OCI-LY1 (cell line): Measurements from ENCODE around the gene GALNT9.

Source experiments
- H2AFZ ChIP-seq: fragments of 200-600 bp; sonication (generic), shearing (Covaris generic); 2 replicates; pipeline ENCODE4 v1.6.0; 2014; ENCODE audit warnings: antibody characterized with exemption, mild to moderate bottlenecking, low read length
- H3F3A ChIP-seq: fragments of 200-600 bp; sonication (generic), shearing (Covaris generic); 2 replicates; pipeline ENCODE4 v1.6.0; 2014; ENCODE audit warnings: mild to moderate bottlenecking, antibody characterized with exemption, low read length, moderate library complexity; ENCODE audit not compliant: insufficient read depth
- H3K27ac ChIP-seq: fragments of 200-600 bp; sonication (generic); 2 replicates; pipeline ENCODE4 v1.5.1; 2014; ENCODE audit warnings: low read length, mixed run types, mild to moderate bottlenecking, low read depth; ENCODE audit not compliant: poor library complexity, severe bottlenecking
- H3K27me3 ChIP-seq: fragments of 200-600 bp; sonication (generic); 2 replicates; pipeline ENCODE4 v1.6.0; 2014; ENCODE audit warnings: antibody characterized with exemption, mild to moderate bottlenecking, low read length, moderate library complexity; ENCODE audit not compliant: insufficient read depth
- H3K36me3 ChIP-seq: fragments of 200-600 bp; sonication (generic); 2 replicates; pipeline ENCODE4 v1.6.1; 2014; ENCODE audit warnings: mild to moderate bottlenecking, antibody characterized with exemption, low read length, moderate library complexity, mixed read lengths; ENCODE audit not compliant: insufficient read depth
- H3K4me1 ChIP-seq: fragments of 200-600 bp; sonication (generic); 2 replicates; pipeline ENCODE4 v1.5.1; 2014; ENCODE audit warnings: mild to moderate bottlenecking, low read length, moderate library complexity; ENCODE audit not compliant: insufficient read depth, severe bottlenecking
- H3K4me2 ChIP-seq: fragments of 200-600 bp; sonication (generic), shearing (Covaris generic); 2 replicates; pipeline ENCODE4 v1.6.1; 2014; ENCODE audit warnings: low read length
- H3K4me3 ChIP-seq: fragments of 200-600 bp; sonication (generic); 2 replicates; pipeline ENCODE4 v1.5.1; 2014; ENCODE audit warnings: low read length, low read depth, mild to moderate bottlenecking, mixed read lengths; ENCODE audit not compliant: poor library complexity, severe bottlenecking
- H3K79me2 ChIP-seq: fragments of 200-600 bp; shearing (Covaris generic); 2 replicates; pipeline ENCODE4 v1.6.1; 2016; ENCODE audit warnings: mixed run types, low read length, mixed read lengths; ENCODE audit not compliant: insufficient read depth
- H3K9ac ChIP-seq: fragments of 200-600 bp; sonication (generic), shearing (Covaris generic); 2 replicates; pipeline ENCODE4 v1.6.1; 2014; ENCODE audit warnings: mild to moderate bottlenecking, low read length, mixed read lengths
- H3K9me2 ChIP-seq: fragments of 200-600 bp; sonication (generic), shearing (Covaris generic); 2 replicates; pipeline ENCODE4 v1.6.1; 2014; ENCODE audit warnings: low read depth, mild to moderate bottlenecking, low read length, mixed read lengths
- H3K9me3 ChIP-seq: fragments of 200-600 bp; shearing (Covaris generic); 2 replicates; pipeline ENCODE4 v1.6.1; 2014; ENCODE audit warnings: low read length, mixed read lengths
- H4K20me1 ChIP-seq: fragments of 200-600 bp; sonication (generic), shearing (Covaris generic); 2 replicates; pipeline ENCODE4 v1.6.0; 2016; ENCODE audit warnings: mild to moderate bottlenecking, low read length; ENCODE audit not compliant: insufficient read depth
- CTCF ChIP-seq: fragments of 200-600 bp; sonication (generic), shearing (Covaris generic); IDR thresholded peaks from 2 replicates; pipeline ENCODE4 v1.5.1; 2017; ENCODE audit warnings: mild to moderate bottlenecking, antibody characterized with exemption, low read length, moderate library complexity, mixed read lengths
- EZH2 ChIP-seq: fragments of 200-600 bp; sonication (generic), shearing (Covaris generic); IDR thresholded peaks from 2 replicates; pipeline ENCODE4 v1.8.0; 2017; ENCODE audit warnings: borderline replicate concordance, mixed run types, mild to moderate bottlenecking, antibody characterized with exemption, low read length, moderate library complexity, mixed read lengths

GALNT9 gene

GRCh38 chr12:132375747-132376463 is 46.5 kb upstream of the GALNT9 start:
- Histone ChIP-seq H3K9ac (no peak overlapping the region), H3K27ac (no peak overlapping the region), H3K9me3 (0 out of 2 replicates have a peak, but pooled peaks cover 3% of the 10 kb centered on the region), H3K4me2 (no peak overlapping the region), H3K4me1 (no peaks in the 10 kb centered on the region), H3K36me3 (no peaks in the 10 kb centered on the region), H3K79me2 (no peaks in the 10 kb centered on the region), H3K4me3 (no peak overlapping the region), H3K9me2 (no peaks in the 10 kb centered on the region), H3F3A (no peaks in the 10 kb centered on the region), H3K27me3 (no peaks in the 10 kb centered on the region; the same call in 1 of the 2 replicates), H4K20me1 (no peaks in the 10 kb centered on the region), H2AFZ (no peak overlapping the region)
- TF ChIP-seq EZH2 (no peak), CTCF (no peak)

GRCh38 chr12:132374612-132375445 is 45.4 kb upstream of the GALNT9 start:
- Histone ChIP-seq H3F3A (no peaks in the 10 kb centered on the region), H3K9ac (no peak overlapping the region), H3K4me1 (no peaks in the 10 kb centered on the region), H3K9me3 (0 out of 2 replicates have a peak, but pooled peaks cover 3% of the 10 kb centered on the region), H3K4me3 (no peak overlapping the region), H2AFZ (no peak overlapping the region), H3K36me3 (no peaks in the 10 kb centered on the region), H3K27me3 (no peaks in the 10 kb centered on the region; the same call in 1 of the 2 replicates), H3K4me2 (no peak overlapping the region), H3K27ac (no peak overlapping the region), H3K79me2 (no peaks in the 10 kb centered on the region), H3K9me2 (no peaks in the 10 kb centered on the region), H4K20me1 (no peaks in the 10 kb centered on the region)
- TF ChIP-seq CTCF, result no peak
- TF ChIP-seq EZH2, result no peak

GRCh38 chr12:132373901-132374611 is 44.7 kb upstream of the GALNT9 start:
- Histone ChIP-seq H3K27me3 (no peaks in the 10 kb centered on the region; the same call in 1 of the 2 replicates), H3K9me2 (no peaks in the 10 kb centered on the region), H3K9me3 (0 out of 2 replicates have a peak, but pooled peaks cover 3% of the 10 kb centered on the region), H3K27ac (no peak overlapping the region), H3K79me2 (no peaks in the 10 kb centered on the region), H3K36me3 (no peaks in the 10 kb centered on the region), H3K4me1 (no peaks in the 10 kb centered on the region), H3K4me3 (no peak overlapping the region), H4K20me1 (no peaks in the 10 kb centered on the region), H3K9ac (no peak overlapping the region), H3K4me2 (no peak overlapping the region), H3F3A (no peaks in the 10 kb centered on the region), H2AFZ (no peak overlapping the region)
- TF ChIP-seq EZH2, result no peak
